HEK293 (cell line): ENCODE measurements around the gene LCAT.

ENCODE experiments used
- CTCF ChIA-PET: fragments of 350-600 bp; formaldehyde crosslinking; extraction: SDS; loops from one replicate; lab custom pipeline; 2021; ENCODE audit warnings: antibody characterized with exemption; lab: Yijun Ruan, JAX
- POLR2A ChIA-PET: fragments of 300-600 bp; formaldehyde crosslinking; extraction: SDS; loops from one replicate; lab custom pipeline; 2020; ENCODE audit warnings: antibody characterized with exemption, inconsistent platforms; lab: Yijun Ruan, JAX
- H3K27ac ChIP-seq: fragments of 200-500 bp; sonication (Bioruptor generic); 2 replicates; pipeline ENCODE4 v1.5.1; 2014; ENCODE audit warnings: low read depth, low read length, control low read depth, inconsistent platforms; ENCODE audit errors: extremely low read depth
- H3K36me3 ChIP-seq, 2 experiments: fragments of 200-500 bp in 1 of 2; sonication (Bioruptor generic) in 1 of 2; 1 replicate in 1 of 2; 2 replicates in 1 of 2; pipeline ENCODE4 v1.5.1; 2014 to 2017; ENCODE audit warnings: inconsistent platforms in 2 of 2, low read length in 2 of 2; ENCODE audit not compliant: control insufficient read depth in 2 of 2, insufficient read depth in 1 of 2
- H3K4me1 ChIP-seq: fragments of 200-500 bp; sonication (Bioruptor generic); 2 replicates; pipeline ENCODE4 v1.5.1; 2014; ENCODE audit warnings: mild to moderate bottlenecking, low read length, inconsistent platforms; ENCODE audit not compliant: control insufficient read depth, insufficient read depth
- H3K4me3 ChIP-seq: 2 replicates; pipeline ENCODE4 v1.5.1; 2011; ENCODE audit warnings: low read depth, mild to moderate bottlenecking, control low read depth, low read length, moderate library complexity
- H3K9me3 ChIP-seq: fragments of 200-500 bp; sonication (Bioruptor generic); 2 replicates; pipeline ENCODE4 v1.5.1; 2014; ENCODE audit warnings: low read depth, low read length, inconsistent platforms; ENCODE audit not compliant: control insufficient read depth, insufficient read depth
- KLF7 ChIP-seq: fragments of 450-650 bp; formaldehyde crosslinking; IDR thresholded peaks from 2 replicates; pipeline ENCODE4 v1.5.1; 2016; ENCODE audit warnings: missing biosample characterization, missing genetic modification characterization, borderline replicate concordance
- KLF9 ChIP-seq: fragments of 450-650 bp; formaldehyde crosslinking; IDR thresholded peaks from 2 replicates; pipeline ENCODE4 v1.5.1; 2016; ENCODE audit warnings: missing biosample characterization, missing genetic modification characterization, low read depth
- MZF1 ChIP-seq: fragments of 450-650 bp; formaldehyde crosslinking; IDR thresholded peaks from 2 replicates; pipeline ENCODE4 v1.5.1; 2017; ENCODE audit warnings: missing biosample characterization, missing genetic modification characterization, borderline replicate concordance
- PATZ1 ChIP-seq: fragments of 450-650 bp; formaldehyde crosslinking; IDR thresholded peaks from 2 replicates; pipeline ENCODE4 v1.5.1; 2016; ENCODE audit warnings: missing biosample characterization, missing genetic modification characterization
- PRDM4 ChIP-seq: fragments of 450-650 bp; formaldehyde crosslinking; IDR thresholded peaks from 2 replicates; pipeline ENCODE4 v1.5.1; 2017; ENCODE audit warnings: missing biosample characterization, missing genetic modification characterization
- SALL2 ChIP-seq: fragments of 450-650 bp; formaldehyde crosslinking; IDR thresholded peaks from 2 replicates; pipeline ENCODE4 v1.5.0; 2017; ENCODE audit warnings: missing biosample characterization, mild to moderate bottlenecking, missing genetic modification characterization, borderline replicate concordance
- SP3 ChIP-seq: fragments of 450-650 bp; formaldehyde crosslinking; IDR thresholded peaks from 2 replicates; pipeline ENCODE4 v1.5.1; 2016; ENCODE audit warnings: missing biosample characterization, missing genetic modification characterization
- ZBTB17 ChIP-seq: fragments of 450-650 bp; formaldehyde crosslinking; IDR thresholded peaks from 2 replicates; pipeline ENCODE4 v1.5.1; 2016; ENCODE audit warnings: missing biosample characterization, missing genetic modification characterization
- ZNF112 ChIP-seq: fragments of 450-650 bp; formaldehyde crosslinking; IDR thresholded peaks from 2 replicates; pipeline ENCODE4 v1.5.0; 2017; ENCODE audit warnings: missing biosample characterization, missing genetic modification characterization
- ZNF155 ChIP-seq: fragments of 450-650 bp; formaldehyde crosslinking; IDR thresholded peaks from 2 replicates; pipeline ENCODE4 v1.5.1; 2016; ENCODE audit warnings: missing biosample characterization, missing genetic modification characterization
- ZNF175 ChIP-seq: fragments of 450-650 bp; formaldehyde crosslinking; IDR thresholded peaks from 2 replicates; pipeline ENCODE4 v1.5.1; 2016; ENCODE audit warnings: missing biosample characterization, missing genetic modification characterization
- ZNF26 ChIP-seq: fragments of 450-650 bp; formaldehyde crosslinking; IDR thresholded peaks from 2 replicates; pipeline ENCODE4 v1.5.1; 2016; ENCODE audit warnings: missing biosample characterization, missing genetic modification characterization
- ZNF266 ChIP-seq: fragments of 450-650 bp; formaldehyde crosslinking; IDR thresholded peaks from 2 replicates; pipeline ENCODE4 v1.5.1; 2016; ENCODE audit warnings: missing biosample characterization, missing genetic modification characterization, low read depth
- ZNF335 ChIP-seq: fragments of 450-650 bp; formaldehyde crosslinking; conservative IDR thresholded peaks from 2 replicates; pipeline ENCODE4 v1.5.1; 2016; ENCODE audit warnings: missing biosample characterization, missing genetic modification characterization
- ZNF350 ChIP-seq: fragments of 450-650 bp; formaldehyde crosslinking; IDR thresholded peaks from 2 replicates; pipeline ENCODE4 v1.5.0; 2017; ENCODE audit warnings: missing biosample characterization, mild to moderate bottlenecking, missing genetic modification characterization
- ZNF548 ChIP-seq: fragments of 450-650 bp; formaldehyde crosslinking; IDR thresholded peaks from 2 replicates; pipeline ENCODE4 v1.5.1; 2016; ENCODE audit warnings: missing biosample characterization, missing genetic modification characterization
- ZNF558 ChIP-seq: fragments of 450-650 bp; formaldehyde crosslinking; IDR thresholded peaks from 2 replicates; pipeline ENCODE4 v1.5.1; 2016; ENCODE audit warnings: missing biosample characterization, missing genetic modification characterization
- ZNF624 ChIP-seq: fragments of 450-650 bp; formaldehyde crosslinking; IDR thresholded peaks from 2 replicates; pipeline ENCODE4 v1.5.1; 2017; ENCODE audit warnings: missing biosample characterization, missing genetic modification characterization
- ZNF677 ChIP-seq: fragments of 450-650 bp; IDR thresholded peaks from 2 replicates; pipeline ENCODE4 v1.5.0; 2018; ENCODE audit warnings: missing biosample characterization, mild to moderate bottlenecking, missing genetic modification characterization, moderate library complexity
- ZNF701 ChIP-seq: fragments of 450-650 bp; formaldehyde crosslinking; IDR thresholded peaks from 2 replicates; pipeline ENCODE4 v1.5.1; 2016; ENCODE audit warnings: missing biosample characterization, missing genetic modification characterization
- ZNF792 ChIP-seq: fragments of 450-650 bp; formaldehyde crosslinking; IDR thresholded peaks from 2 replicates; pipeline ENCODE4 v1.5.1; 2016; ENCODE audit warnings: missing biosample characterization, missing genetic modification characterization
- TF ChIP-seq, protein P1 (sequence below): fragments of 450-650 bp; formaldehyde crosslinking; IDR thresholded peaks from 2 replicates; pipeline ENCODE4 v1.5.1; 2016; ENCODE audit warnings: missing biosample characterization, missing genetic modification characterization

Gene LCAT

GRCh38 chr16:67966549-67967182 is 22.7 kb upstream of the LCAT start (continued):
- TF ChIP-seq PATZ1 (tag by site-specific recombination) (no peak; the same call in 1 of the 2 replicates), ZNF701 (tag by site-specific recombination) (0 out of 2 replicates have a peak, but pooled peaks have one; percentile 23), ZNF175 (tag by site-specific recombination) (no peak), ZNF26 (tag by site-specific recombination) (no peak), ZNF548 (no peak), KLF9 (tag by site-specific recombination) (0 out of 2 replicates have a peak, but pooled peaks have one; percentile 27), ZNF350 (tag by site-specific recombination) (no peak), ZNF112 (tag by site-specific recombination) (no peak), ZNF677 (no peak), KLF7 (tag by site-specific recombination) (no peak), ZNF266 (tag by site-specific recombination) (no peak), SP3 (tag by site-specific recombination) (peak; percentile 29; the same call in 1 of the 2 replicates), MZF1 (tag by site-specific recombination) (0 out of 2 replicates have a peak, but pooled peaks have one; percentile 31), PRDM4 (no peak)

GRCh38 chr16:67965668-67966548 is 22.0 kb upstream of the LCAT start:
- H3K4me3 ChIP-seq: peak overlapping the region; percentile 23
- no peaks in the 10 kb centered on the region; the same call in none of the 2 replicates for H3K4me1 ChIP-seq
- ChIA-PET CTCF (interaction anchor here (1.0 to 1.2 kb wide), 2 partner anchors 23 to 28 kb away, joined by 4 to 5 read pairs; no protein-coding TSS in a partner anchor), POLR2A (interaction anchor here (0.5 to 2.3 kb wide), 12 partner anchors 17 to 261 kb away, joined by 3 to 13 read pairs (median 5); partner anchors contain the start of genes DDX28, DUS2, NUTF2 and PSMB10)
- H3K9me3 ChIP-seq: no peaks in the 10 kb centered on the region
- H3K27ac ChIP-seq: peak overlapping the region; percentile 62
- H3K36me3 ChIP-seq: peaks cover 0 to 52% of the 10 kb centered on the region in 2 experiments; a peak in 2 of 3 replicates
- TF ChIP-seq ZNF335 (0 out of 2 replicates have a peak, but pooled peaks have one; percentile 10), ZNF624 (tag by site-specific recombination) (no peak), ZBTB17 (tag by site-specific recombination) (0 out of 2 replicates have a peak, but pooled peaks have one; percentile 13), ZNF155 (tag by site-specific recombination) (no peak), ZNF792 (tag by site-specific recombination) (0 out of 2 replicates have a peak, but pooled peaks have one; percentile 27), SALL2 (tag by site-specific recombination) (no peak), ZNF558 (tag by site-specific recombination) (no peak)
- TF ChIP-seq, protein P1, sequence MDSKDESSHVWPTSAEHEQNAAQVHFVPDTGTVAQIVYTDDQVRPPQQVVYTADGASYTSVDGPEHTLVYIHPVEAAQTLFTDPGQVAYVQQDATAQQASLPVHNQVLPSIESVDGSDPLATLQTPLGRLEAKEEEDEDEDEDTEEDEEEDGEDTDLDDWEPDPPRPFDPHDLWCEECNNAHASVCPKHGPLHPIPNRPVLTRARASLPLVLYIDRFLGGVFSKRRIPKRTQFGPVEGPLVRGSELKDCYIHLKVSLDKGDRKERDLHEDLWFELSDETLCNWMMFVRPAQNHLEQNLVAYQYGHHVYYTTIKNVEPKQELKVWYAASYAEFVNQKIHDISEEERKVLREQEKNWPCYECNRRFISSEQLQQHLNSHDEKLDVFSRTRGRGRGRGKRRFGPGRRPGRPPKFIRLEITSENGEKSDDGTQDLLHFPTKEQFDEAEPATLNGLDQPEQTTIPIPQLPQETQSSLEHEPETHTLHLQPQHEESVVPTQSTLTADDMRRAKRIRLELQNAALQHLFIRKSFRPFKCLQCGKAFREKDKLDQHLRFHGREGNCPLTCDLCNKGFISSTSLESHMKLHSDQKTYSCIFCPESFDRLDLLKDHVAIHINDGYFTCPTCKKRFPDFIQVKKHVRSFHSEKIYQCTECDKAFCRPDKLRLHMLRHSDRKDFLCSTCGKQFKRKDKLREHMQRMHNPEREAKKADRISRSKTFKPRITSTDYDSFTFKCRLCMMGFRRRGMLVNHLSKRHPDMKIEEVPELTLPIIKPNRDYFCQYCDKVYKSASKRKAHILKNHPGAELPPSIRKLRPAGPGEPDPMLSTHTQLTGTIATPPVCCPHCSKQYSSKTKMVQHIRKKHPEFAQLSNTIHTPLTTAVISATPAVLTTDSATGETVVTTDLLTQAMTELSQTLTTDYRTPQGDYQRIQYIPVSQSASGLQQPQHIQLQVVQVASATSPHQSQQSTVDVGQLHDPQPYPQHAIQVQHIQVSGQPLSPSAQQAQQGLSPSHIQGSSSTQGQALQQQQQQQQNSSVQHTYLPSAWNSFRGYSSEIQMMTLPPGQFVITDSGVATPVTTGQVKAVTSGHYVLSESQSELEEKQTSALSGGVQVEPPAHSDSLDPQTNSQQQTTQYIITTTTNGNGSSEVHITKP (tag by site-specific recombination): peak; percentile 32; the same call in 1 of the 2 replicates
